Measurements from ENCODE around the gene HP. TPM values are rescaled to one million over a fixed set of nuclear protein-coding genes. Genes with fewer than 3 reads are reported as not detected.
A peak's percentile ranks its signal among the peaks of the same experiment; 100 is the strongest.

HP gene
- total and polyA plus RNA-seq, 10 of the 15 experiments (the other 5 are each of a cell fraction or from before 2014, with no cell fraction given): 10.8 TPM; not detected in 9

DNA sequence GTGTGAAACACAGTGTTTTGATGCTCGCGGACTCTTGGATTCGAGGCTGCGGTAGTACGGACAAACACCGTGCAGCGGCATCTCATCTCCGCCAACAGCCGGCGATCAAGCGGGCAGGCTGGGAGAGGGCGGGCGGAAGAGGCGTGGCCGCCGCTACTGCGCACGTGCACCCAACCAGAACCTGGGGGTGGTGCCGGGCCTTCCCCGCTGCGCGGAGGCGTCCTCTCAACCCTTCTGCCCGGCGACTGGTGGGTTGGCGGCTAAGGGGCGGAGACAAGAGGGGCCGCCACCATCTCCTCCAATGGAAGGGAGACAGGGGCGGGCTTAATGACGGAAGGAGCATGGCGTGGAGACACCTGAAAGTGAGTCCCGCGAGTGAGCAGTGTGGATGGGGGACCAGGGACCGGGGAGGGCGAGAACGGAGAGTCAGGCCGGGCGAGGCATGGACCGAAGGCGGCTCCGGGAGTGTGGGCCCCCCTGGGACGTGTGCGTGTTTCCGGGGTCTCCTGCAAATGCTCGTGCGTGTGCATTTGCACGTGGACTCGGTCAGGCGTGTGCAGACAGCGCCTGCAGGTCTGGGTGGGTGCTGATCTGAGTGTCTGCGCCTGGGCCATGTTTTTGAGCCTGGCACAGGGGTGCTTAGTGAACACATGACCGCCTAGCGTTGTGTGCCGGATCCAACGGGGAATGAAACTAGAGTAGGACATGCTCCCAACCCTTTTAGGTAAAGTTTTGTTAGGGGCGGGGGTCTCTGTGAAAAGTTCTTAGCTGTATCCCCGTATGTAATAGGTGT, 45.7 kb upstream of the HP start, which contains the start of gene DHODH:
DHODH (plus strand) TSS at position 321 of the 793 bp plus-strand sequence; CDS start at position 342, 21 bp downstream.
- DNase-seq (ENCODE audit: low read depth, low spot score) (peak; percentile 93), ATAC-seq (peak; percentile 99), FAIRE-seq (peak; percentile 90)
- WGBS (ENCODE audit: insufficient coverage, insufficient replicate concordance, low lambda C conversion rate, missing lambda C conversion rate): 2% methylated on average over 57 of the region's 57 CpGs
- Histone ChIP-seq H3K4me3 (peak within 1 kb of the TSS; percentile 99), H3K27ac (ENCODE audit: control insufficient read depth, insufficient read depth) (peak within 1 kb of the TSS; percentile 77), H3K9ac (ENCODE audit: control insufficient read depth, insufficient read depth, low read length) (peak within 1 kb of the TSS; percentile 86), H2AFZ (ENCODE audit: control insufficient read depth, low read depth, low read length) (peak within 1 kb of the TSS; percentile 86), H3K9me3 (replicated peaks; ENCODE audit: control insufficient read depth, insufficient read depth, low read length) (no peaks in the 10 kb centered on the region), H3K36me3 (ENCODE audit: control insufficient read depth in 2 of 2, insufficient read depth in 2 of 2, low read length in 1 of 2) (peaks cover 0 to 3% of the 10 kb centered on the region in 2 experiments; a peak in 1 of 4 replicates), H3K27me3 (replicated peaks in 1 of 2; ENCODE audit: control insufficient read depth in 2 of 2, insufficient read depth in 2 of 2, low read length in 1 of 2) (no peaks in the 10 kb centered on the region), H4K20me1 (ENCODE audit: control insufficient read depth, insufficient read depth) (no peaks in the 10 kb centered on the region), H3K4me1 (ENCODE audit: control insufficient read depth, insufficient read depth, low read length) (0 out of 2 replicates have a peak, but pooled peaks cover 2% of the 10 kb centered on the region), H3K79me2 (ENCODE audit: control insufficient read depth, insufficient read depth, low read length) (peaks cover 4% of the 10 kb centered on the region), H3K4me2 (ENCODE audit: control insufficient read depth, insufficient read depth) (peak within 1 kb of the TSS; percentile 75)
- intact Hi-C loops (cut with micrococcal nuclease; ENCODE audit: unreplicated experiment): loop anchor here (1.0 kb wide), 1 partner anchor 85 kb away; the partner anchor contains the start of genes DHX38 and TXNL4B
- BruUV-seq (replicated peaks): TSS peak; percentile 93
- RAD21 ChIA-PET (ENCODE audit: unreplicated experiment): interaction anchor here (0.5 kb wide), 1 partner anchor 72 kb away, joined by 3 read pairs; no protein-coding TSS in a partner anchor
- POLR2A ChIA-PET: no interaction called here
- SMC1A ChIA-PET (ENCODE audit: uncharacterized antibody, unreplicated experiment): no interaction called here
- in situ Hi-C loops (cut with MboI): no loop called here
- CTCF ChIA-PET: no interaction called here
- no peak for TF ChIP-seq HDAC6 (IDR thresholded peaks at IDR 0.05; ENCODE audit: unreplicated experiment)
- no peak for TF ChIP-seq ZNF217 (IDR thresholded peaks at IDR 0.05)
- peak; percentile 95 for TF ChIP-seq MXI1 (IDR thresholded peaks at IDR 0.05; ENCODE audit: low read depth, low read length)
- TF ChIP-seq NRF1 (conservative IDR thresholded peaks at IDR 0.05; ENCODE audit: low read depth, low read length): peak; percentile 59
- no peak for TF ChIP-seq NFYA (IDR thresholded peaks at IDR 0.05; ENCODE audit: borderline replicate concordance, low read depth, low read length)
- TF ChIP-seq MYC (IDR thresholded peaks at IDR 0.05; ENCODE audit: insufficient read depth, insufficient read length, insufficient replicate concordance, low read length, severe bottlenecking): peak; percentile 95
- TF ChIP-seq POLR2AphosphoS2 (IDR thresholded peaks at IDR 0.05; ENCODE audit: low read depth, low read length): 0 out of 2 replicates have a peak, but pooled peaks have one; percentile 32
- peak; percentile 41 for TF ChIP-seq KLF5 (IDR thresholded peaks at IDR 0.05; ENCODE audit: partially characterized antibody)
- peak; percentile 86 for TF ChIP-seq SP1 (IDR thresholded peaks at IDR 0.05; ENCODE audit: low read depth, low read length)
- TF ChIP-seq HCFC1 (IDR thresholded peaks at IDR 0.05; ENCODE audit: low read length): peak; percentile 35; the same call in 1 of the 2 replicates
- peak; percentile 97 for TF ChIP-seq HDGF (IDR thresholded peaks at IDR 0.05)
- peak; percentile 35; the same call in 1 of the 2 replicates for TF ChIP-seq TCF12 (IDR thresholded peaks at IDR 0.05; ENCODE audit: low read depth, low read length)
- no peak for TF ChIP-seq TBL1XR1 (IDR thresholded peaks at IDR 0.05; ENCODE audit: low read depth, low read length)
- TF ChIP-seq IKZF1 (conservative IDR thresholded peaks at IDR 0.05): peak; percentile 52
- peak; percentile 73; the same call in 1 of the 2 replicates for TF ChIP-seq PML (IDR thresholded peaks at IDR 0.05; ENCODE audit: low read length)
- TF ChIP-seq SMAD1 (IDR thresholded peaks at IDR 0.05; ENCODE audit: low read depth, partially characterized antibody): no peak
- TF ChIP-seq SREBF1 (IDR thresholded peaks at IDR 0.05; ENCODE audit: low read length): no peak
- TF ChIP-seq STAT1 (conservative IDR thresholded peaks at IDR 0.05): no peak
- TF ChIP-seq LARP7 (IDR thresholded peaks at IDR 0.05): peak; percentile 51; the same call in 1 of the 2 replicates
- TF ChIP-seq, protein P1, sequence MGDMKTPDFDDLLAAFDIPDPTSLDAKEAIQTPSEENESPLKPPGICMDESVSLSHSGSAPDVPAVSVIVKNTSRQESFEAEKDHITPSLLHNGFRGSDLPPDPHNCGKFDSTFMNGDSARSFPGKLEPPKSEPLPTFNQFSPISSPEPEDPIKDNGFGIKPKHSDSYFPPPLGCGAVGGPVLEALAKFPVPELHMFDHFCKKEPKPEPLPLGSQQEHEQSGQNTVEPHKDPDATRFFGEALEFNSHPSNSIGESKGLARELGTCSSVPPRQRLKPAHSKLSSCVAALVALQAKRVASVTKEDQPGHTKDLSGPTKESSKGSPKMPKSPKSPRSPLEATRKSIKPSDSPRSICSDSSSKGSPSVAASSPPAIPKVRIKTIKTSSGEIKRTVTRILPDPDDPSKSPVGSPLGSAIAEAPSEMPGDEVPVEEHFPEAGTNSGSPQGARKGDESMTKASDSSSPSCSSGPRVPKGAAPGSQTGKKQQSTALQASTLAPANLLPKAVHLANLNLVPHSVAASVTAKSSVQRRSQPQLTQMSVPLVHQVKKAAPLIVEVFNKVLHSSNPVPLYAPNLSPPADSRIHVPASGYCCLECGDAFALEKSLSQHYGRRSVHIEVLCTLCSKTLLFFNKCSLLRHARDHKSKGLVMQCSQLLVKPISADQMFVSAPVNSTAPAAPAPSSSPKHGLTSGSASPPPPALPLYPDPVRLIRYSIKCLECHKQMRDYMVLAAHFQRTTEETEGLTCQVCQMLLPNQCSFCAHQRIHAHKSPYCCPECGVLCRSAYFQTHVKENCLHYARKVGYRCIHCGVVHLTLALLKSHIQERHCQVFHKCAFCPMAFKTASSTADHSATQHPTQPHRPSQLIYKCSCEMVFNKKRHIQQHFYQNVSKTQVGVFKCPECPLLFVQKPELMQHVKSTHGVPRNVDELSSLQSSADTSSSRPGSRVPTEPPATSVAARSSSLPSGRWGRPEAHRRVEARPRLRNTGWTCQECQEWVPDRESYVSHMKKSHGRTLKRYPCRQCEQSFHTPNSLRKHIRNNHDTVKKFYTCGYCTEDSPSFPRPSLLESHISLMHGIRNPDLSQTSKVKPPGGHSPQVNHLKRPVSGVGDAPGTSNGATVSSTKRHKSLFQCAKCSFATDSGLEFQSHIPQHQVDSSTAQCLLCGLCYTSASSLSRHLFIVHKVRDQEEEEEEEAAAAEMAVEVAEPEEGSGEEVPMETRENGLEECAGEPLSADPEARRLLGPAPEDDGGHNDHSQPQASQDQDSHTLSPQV (IDR thresholded peaks at IDR 0.05): no peak
- no peak for TF ChIP-seq WRNIP1 (IDR thresholded peaks at IDR 0.05; ENCODE audit: borderline replicate concordance, low read depth, low read length)

Data from GM12878 (cell line).